ENCODE data around the gene FAM163B.

DNA sequence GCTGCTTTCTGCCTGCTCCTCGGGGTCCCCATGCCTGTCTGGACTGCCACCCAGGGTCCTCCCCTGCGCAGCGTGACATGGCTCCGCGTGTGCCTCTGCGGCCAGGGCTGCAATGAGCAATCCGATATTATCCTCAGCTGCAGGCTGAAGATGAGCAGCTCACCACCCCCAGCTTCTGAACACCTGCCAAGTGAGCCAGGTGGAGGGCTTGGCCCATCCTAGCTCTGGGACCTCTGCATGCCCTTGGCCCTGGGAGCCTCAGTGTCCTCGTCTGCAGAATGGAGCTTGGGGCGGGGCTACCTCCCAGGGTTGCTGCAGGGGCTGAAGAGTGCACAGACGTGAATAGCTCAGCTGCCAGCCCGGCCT is 80.3 kb downstream of the FAM163B start:
- TF ChIP-seq CTCF (IDR thresholded peaks at IDR 0.05): no peak
- TF ChIP-seq EZH2 (IDR thresholded peaks at IDR 0.05; ENCODE audit: borderline replicate concordance, insufficient read depth, low read depth, low read length, poor library complexity, severe bottlenecking): no peak
